Activated CD4-positive, alpha-beta T cell treated with anti-CD3 and anti-CD28 coated beads for 4 hours (primary cell): ENCODE data around the gene LPP.

Source experiments
- DNase-seq, 2 donors: peaks; one replicate each; pipeline ENCODE4 v3.0.0-alpha.2; 2020

Gene LPP

GRCh38 chr3:188663839-188664238 lies 509.9 kb downstream of the LPP start:
- no peak for DNase-seq

DNA sequence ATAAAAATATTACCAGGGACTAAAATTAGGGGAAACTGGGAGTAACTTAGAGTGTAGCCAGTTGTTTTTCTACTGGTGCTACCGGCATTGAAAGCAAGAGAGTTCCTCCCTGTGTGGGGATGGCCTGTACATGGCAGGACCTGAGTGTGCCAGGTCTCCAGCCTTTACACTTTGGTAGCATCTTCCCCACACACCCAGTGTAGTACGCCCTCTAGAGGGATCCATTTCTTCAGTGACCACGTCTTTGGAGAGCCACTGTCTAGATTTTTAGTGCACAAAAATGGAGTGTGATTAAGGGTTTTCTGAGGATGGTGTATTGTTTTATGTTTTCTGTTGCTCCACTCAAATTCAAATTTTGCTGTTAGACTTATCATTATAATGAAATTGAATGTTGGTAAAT lies 510.8 kb downstream of the LPP start:
- peak in 1 of 2 donors; percentile 10 for DNase-seq

GRCh38 chr3:188667926-188668325 lies 514.0 kb downstream of the LPP start:
- DNase-seq: no peak

DNA sequence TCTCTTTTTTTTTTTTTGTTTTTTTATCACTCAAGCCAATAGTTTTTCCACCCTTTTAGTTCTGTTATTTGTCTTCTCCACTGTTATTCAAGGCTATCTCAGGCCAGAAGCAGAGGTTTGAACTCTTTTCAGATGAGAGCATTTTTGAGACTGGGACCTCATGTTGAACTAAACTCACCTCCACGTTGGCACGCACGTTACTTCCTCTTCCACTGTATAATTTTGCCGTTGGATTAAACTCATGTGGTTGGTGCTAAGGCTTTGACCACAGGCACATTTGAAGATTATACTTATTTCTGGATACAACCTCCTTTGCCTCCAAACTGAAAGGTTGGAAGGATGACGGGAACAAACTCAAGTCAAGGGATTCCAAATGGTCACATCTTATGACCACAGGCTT lies 516.5 kb downstream of the LPP start:
- DNase-seq: no peak

DNA sequence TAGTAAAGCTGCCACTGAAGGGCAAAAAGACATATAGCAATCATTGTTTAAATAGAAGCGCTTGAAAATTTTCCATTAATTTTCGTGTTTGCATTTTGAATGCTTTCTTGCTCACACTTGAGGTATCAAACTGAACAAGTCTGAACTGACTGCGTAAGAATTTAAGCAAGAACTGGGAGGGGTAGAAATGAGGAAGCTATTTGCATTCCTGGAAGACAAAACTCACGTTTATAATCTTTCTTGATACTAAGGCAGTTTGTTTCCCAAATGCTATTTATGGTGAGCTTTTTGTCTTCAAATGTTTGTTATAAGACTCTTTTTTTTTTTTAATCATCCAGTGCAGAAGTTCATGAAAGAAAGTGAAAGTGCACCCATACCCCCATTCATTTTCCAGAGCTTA lies 518.0 kb downstream of the LPP start:
- DNase-seq: no peak

GRCh38 chr3:188672840-188673239 lies 518.9 kb downstream of the LPP start:
- DNase-seq: no peak

- no peak for DNase-seq
Observed at GRCh38 chr3:188673646-188674186, 519.8 kb downstream of the LPP start.

DNA sequence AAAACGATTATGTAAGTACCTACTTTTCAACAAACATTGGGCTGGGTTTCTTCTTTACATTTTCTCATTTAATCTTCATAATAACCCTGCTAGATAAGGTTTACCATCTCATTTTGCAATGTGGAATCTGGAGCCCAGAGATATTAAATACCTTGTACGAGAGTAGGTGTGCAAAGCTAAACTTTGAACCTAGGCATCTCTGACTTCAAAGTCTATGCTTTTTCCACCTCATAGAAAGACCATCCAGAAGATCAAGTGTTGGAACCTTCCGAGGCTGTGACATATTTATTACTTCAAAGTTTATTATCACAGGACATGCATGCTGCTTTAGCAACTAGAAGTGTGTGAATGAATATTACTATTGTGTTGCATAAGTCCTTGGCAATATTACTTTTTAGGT lies 520.6 kb downstream of the LPP start:
- no peak for DNase-seq

GRCh38 chr3:188677344-188677743 lies 523.4 kb downstream of the LPP start:
- no peak for DNase-seq

GRCh38 chr3:188680189-188680588 lies 526.2 kb downstream of the LPP start:
- DNase-seq: no peak

GRCh38 chr3:188680605-188681004 lies 526.6 kb downstream of the LPP start:
- DNase-seq: no peak

DNA sequence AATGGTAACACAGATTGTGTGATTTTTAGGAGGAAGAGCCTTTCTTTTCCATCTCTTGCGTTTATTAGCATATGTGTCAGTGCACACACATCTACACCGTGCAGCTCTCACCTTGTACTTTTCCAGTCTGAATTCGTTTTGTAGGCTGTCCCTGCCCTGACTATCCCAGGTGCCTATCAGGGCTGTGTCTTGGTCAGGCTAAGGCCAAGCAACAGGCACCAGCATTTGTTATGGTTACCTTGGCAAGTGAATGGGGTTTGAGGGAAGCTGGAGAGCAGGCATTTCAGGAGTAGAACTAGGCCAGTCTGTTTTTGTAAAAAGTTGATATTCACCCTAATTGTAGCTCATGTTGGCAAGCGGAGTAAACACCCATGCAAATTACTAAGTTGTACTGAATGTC lies 528.4 kb downstream of the LPP start:
- DNase-seq: no peak

DNA sequence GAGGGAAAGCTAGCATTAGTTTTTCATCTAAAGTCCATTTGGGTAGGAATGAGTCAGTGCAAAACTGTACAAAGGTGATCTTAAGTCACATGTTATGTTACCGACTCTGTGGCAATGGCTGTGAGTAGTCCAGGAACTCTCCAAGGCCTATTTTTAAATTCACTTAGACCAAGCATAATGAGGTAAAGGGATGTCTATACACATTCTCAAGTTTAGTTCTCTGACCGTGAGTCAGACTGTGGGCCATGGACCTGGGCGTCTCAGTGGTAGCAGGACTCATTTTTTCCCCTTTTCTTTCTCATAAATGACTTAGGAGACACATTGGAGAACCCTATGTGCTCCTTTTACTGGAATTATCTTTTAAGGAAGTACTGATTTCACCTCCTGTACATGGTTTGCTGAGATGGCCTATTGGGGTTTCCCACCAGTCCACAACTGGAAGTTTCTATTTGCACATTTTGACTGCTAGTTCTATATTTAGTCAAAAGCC lies 529.1 kb downstream of the LPP start:
- no peak for DNase-seq

DNA sequence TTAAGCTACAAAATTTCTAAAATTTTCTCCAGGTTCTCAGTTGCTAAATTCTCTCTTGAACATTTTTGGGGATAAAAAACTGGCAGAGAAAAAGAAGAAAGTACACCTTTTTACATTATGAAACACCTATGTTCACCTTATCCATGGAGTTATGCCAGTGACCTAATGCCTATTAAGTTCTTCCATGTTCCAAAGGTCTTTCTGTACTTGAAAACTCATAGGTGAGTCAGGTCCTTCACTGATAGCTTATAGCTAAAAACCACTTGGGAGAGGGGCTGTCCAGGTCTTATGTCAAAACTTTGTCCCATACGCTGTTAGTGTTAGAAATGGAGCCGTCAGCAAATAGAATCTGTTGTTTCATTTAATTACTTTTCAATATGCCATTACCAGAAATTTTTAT lies 530.3 kb downstream of the LPP start:
- no peak for DNase-seq

DNA sequence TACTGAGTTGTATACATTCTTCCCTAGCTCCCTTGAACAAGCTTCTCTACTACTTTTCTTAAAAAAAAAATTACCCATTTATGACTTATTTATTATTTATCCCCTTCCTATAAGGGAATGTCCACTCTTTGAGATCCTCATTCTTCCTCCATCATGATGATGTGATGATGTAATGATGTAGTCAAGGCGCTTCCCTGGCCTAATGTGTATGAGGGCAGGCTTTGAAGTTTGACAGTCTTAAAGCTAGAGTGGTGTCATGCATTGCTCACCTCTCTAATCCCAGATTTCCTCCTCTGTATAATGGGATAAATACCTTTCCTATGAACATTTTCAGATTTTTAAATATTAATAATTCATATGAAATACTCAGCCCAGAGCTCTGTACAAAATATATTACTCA lies 531.8 kb downstream of the LPP start:
- no peak for DNase-seq

GRCh38 chr3:188686324-188686723 lies 532.4 kb downstream of the LPP start:
- no peak for DNase-seq

GRCh38 chr3:188687389-188687788 lies 533.4 kb downstream of the LPP start:
- no peak for DNase-seq

DNA sequence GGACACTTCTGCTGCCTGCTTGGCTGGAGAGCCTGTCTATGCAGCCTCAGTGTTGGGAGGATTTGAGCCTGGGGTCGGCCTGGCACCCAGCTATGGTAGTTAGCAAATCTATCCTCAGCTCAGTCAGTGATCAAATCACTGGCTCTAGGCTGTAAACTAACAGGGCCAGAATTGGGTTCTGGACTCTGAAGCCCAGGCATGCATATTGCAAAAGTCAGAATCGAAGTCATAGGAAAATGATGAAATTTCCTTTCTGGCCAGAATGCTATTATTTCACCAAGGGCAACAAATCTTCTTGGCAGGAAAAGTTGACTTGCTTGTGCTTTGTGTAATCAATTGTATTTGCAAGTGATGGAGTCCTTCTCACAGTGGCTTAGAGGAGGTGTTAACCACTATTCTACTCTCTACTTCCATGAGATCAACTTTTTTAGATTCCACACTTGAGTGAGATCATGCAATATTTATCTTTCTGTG lies 535.2 kb downstream of the LPP start:
- no peak for DNase-seq

DNA sequence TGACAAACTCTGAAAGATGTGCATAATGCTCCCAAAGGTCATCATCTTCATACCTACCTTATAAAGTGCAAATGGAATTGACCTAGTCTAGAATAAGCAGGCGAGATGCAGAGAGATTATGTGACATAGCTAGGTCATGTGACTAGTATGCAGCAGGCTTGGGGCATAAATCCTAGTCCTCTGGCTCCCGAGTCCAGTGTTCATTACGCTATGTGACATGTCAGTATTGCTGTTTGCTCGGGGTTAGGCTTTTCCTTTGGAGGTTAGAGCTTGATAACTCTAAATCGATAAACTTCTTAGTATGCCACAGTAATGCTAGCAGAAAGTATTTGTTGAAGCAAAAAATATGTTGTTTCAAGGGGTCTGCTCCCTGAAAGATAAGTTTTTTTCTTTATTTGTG lies 536.1 kb downstream of the LPP start:
- no peak for DNase-seq

GRCh38 chr3:188691004-188691403 lies 537.0 kb downstream of the LPP start:
- DNase-seq: no peak

DNA sequence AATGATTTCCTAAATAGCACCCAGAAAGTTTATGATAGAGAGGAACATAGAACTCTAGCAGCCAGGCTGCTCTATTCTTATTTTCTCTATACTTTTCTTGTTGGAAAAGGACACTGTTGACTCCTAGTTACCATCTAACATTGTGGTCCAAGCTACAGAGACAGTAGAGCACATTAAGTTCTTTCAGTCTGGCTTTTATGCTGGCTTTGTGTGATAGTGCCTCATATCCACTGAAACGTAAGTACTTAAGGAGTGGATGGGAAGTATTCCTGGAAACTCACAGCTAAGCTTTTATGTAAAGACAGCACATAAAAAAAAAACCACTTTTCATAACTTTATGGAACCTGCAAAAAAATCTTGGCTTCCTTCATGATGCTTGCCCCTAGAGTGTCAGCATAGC lies 537.7 kb downstream of the LPP start:
- no peak for DNase-seq

DNA sequence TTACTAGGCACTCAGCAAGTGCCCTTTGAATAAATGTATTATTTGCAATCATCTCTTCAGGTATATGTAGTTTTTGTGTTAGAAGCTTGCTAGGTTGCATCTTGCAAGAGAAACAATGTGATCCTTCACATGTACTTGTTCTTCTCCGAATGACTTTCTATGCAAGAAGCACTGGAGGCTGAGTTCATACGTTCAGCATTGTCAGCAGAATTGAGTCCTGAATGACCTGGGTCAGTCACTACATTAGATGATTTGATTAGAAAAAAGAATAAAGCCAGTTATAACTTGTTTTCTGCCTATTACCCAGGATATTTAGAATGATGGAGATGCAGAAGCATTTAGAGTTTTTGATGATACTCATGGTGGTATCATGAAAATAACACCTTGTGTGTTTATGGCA lies 538.7 kb downstream of the LPP start:
- DNase-seq: no peak

DNA sequence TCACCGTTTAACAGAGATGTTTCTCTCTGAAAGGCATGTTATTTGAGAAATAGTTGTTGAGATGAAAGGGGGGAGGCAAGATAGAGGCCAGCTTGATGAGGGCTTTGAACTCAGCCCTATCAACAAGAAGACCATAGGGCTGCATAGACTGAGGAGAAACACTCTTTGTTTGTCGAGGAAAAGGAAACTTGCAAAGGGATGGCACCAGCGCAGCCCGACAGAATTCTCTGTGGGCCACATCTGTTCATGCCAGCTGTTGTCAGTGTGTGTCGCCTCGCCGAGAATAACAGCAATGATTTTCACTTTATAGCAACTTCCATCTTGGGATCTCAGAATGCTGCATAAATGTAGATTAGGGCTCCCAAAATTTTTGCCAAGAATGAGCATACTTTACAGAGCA lies 539.5 kb downstream of the LPP start:
- DNase-seq: no peak

- no peak for DNase-seq
Observed at GRCh38 chr3:188695241-188695640, 541.3 kb downstream of the LPP start.

DNA sequence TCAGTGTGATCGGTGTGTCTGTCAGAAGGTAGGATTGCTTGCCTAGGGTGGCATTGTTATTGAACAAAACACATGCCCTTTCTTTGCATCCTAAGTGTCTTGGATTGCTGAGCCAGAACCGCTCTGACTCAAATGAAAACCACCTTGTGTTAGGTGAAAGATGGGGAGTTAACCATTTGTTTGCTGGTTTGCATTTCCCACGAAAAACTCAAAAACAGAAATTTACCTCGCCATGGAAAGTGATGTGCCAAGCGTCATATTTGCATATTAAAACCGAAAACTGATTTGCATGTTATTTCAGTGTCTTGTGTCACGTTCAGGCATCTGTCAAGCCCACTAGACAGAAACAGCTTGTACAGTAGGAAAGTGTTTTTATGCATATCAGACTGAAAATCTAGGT lies 543.2 kb downstream of the LPP start:
- DNase-seq: no peak

DNA sequence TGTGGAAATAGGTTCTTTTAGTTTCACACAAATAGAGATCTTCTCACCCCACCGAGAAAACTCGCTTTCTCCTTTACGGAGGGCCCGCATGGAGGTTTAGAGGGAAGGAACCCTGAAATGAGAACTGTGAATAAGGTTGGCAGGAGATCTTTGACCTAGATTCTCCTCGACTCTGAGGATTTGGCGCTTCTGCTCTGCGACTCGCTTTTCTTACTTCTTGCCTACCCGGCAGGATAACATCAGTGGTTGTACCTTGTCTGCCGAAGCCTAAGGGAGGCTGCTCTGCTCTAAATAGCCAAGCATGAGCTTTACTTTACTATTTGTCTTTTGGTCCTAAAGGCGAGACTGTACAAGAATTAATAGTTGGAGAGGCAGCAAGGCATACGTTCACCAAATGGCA lies 544.5 kb downstream of the LPP start:
- no peak for DNase-seq
